Naive thymus-derived CD4-positive, alpha-beta T cell (primary cell): ENCODE data around the gene GFI1B. TPM values are rescaled to one million over a fixed set of nuclear protein-coding genes. Genes with fewer than 3 reads are reported as not detected.
A peak's percentile ranks its signal among the peaks of the same experiment; 100 is the strongest.
"Not testable (repeated sequence)": the region's sequence is repeated elsewhere in the genome, so short reads cannot be mapped to it uniquely, and the experiment has no call there.

Source experiments
- ATAC-seq: fragments of 150-1000 bp; cut with Tn5 transposase; 2 replicates; pipeline ENCODE4 v1.10.0; 2021; ENCODE audit warnings: mild to moderate bottlenecking, moderate library complexity
- CTCF ChIA-PET: fragments of 350-600 bp; sonication (Branson Sonifier 250); formaldehyde crosslinking; loops from one replicate; lab custom pipeline; 2021; ENCODE audit warnings: antibody characterized with exemption; lab: Charles Lee
- POLR2A ChIA-PET: fragments of 350-600 bp; sonication (Branson Sonifier 250); formaldehyde crosslinking; loops from one replicate; lab custom pipeline; 2021; ENCODE audit warnings: antibody characterized with exemption, inconsistent platforms; lab: Charles Lee
- DNase-seq, 9 donors: peaks; one replicate each; pipeline versions ENCODE4 v3.0.0 to v3.0.0-alpha.2; 2020 to 2022; ENCODE audit warnings: mixed read lengths in 1 of 9
- H3K27ac ChIP-seq: one replicate; pipeline ENCODE4 v1.7.0; 2013; ENCODE audit warnings: mild to moderate bottlenecking, low read depth, low read length, moderate library complexity
- H3K27me3 ChIP-seq, 2 donors: one replicate each; pipeline ENCODE4 v1.7.0; 2013; ENCODE audit warnings: low read length in 2 of 2, mild to moderate bottlenecking in 2 of 2, moderate library complexity in 2 of 2; ENCODE audit not compliant: control insufficient read depth in 2 of 2, insufficient read depth in 2 of 2
- H3K36me3 ChIP-seq, 3 experiments: 1 replicate in 2 of 3; 2 replicates in 1 of 3; pipeline ENCODE4 v1.7.0; 2013; ENCODE audit warnings: low read length in 3 of 3, mild to moderate bottlenecking in 3 of 3, moderate library complexity in 1 of 3; ENCODE audit not compliant: insufficient read depth in 3 of 3, control insufficient read depth in 2 of 3
- H3K4me1 ChIP-seq, 2 donors: one replicate each; pipeline ENCODE4 v1.7.0; 2013; ENCODE audit warnings: low read length in 2 of 2, mild to moderate bottlenecking in 2 of 2, moderate library complexity in 1 of 2; ENCODE audit not compliant: control insufficient read depth in 2 of 2, insufficient read depth in 2 of 2
- H3K4me3 ChIP-seq: 2 replicates; pipeline ENCODE4 v1.7.0; 2013; ENCODE audit warnings: mild to moderate bottlenecking, low read length
- H3K9me3 ChIP-seq, 3 experiments: 1 replicate in 2 of 3; 2 replicates in 1 of 3; pipeline ENCODE4 v1.7.0; 2013; ENCODE audit warnings: low read length in 3 of 3; ENCODE audit not compliant: control insufficient read depth in 2 of 3
- H3K27ac Mint-ChIP-seq, 9 donors: one replicate each; pipeline ENCODE4 v1.8.0; 2020 to 2022; ENCODE audit warnings: mixed read lengths in 9 of 9, mild to moderate bottlenecking in 8 of 9, moderate library complexity in 5 of 9, inconsistent platforms in 2 of 9
- H3K27me3 Mint-ChIP-seq, 5 donors: one replicate each; pipeline ENCODE4 v1.8.0; 2021 to 2022; ENCODE audit warnings: mixed read lengths in 5 of 5, mild to moderate bottlenecking in 1 of 5
- H3K36me3 Mint-ChIP-seq, 5 donors: one replicate each; pipeline ENCODE4 v1.8.0; 2020 to 2022; ENCODE audit warnings: mixed read lengths in 5 of 5, mild to moderate bottlenecking in 3 of 5, inconsistent platforms in 1 of 5
- H3K4me1 Mint-ChIP-seq, 7 donors: one replicate each; pipeline ENCODE4 v1.8.0; 2020 to 2022; ENCODE audit warnings: mixed read lengths in 7 of 7, mild to moderate bottlenecking in 3 of 7, inconsistent platforms in 1 of 7
- H3K4me3 Mint-ChIP-seq, 10 donors: one replicate each; pipeline ENCODE4 v1.8.0; 2020 to 2022; ENCODE audit warnings: mild to moderate bottlenecking in 10 of 10, mixed read lengths in 10 of 10, moderate library complexity in 6 of 10, inconsistent platforms in 2 of 10
- H3K9me3 Mint-ChIP-seq, 11 donors: one replicate each; pipeline ENCODE4 v1.8.0; 2020 to 2022; ENCODE audit warnings: mixed read lengths in 11 of 11, mild to moderate bottlenecking in 4 of 11, inconsistent platforms in 1 of 11, moderate library complexity in 1 of 11
- intact Hi-C, 2 donors: fragments of 100-400 bp; cut with micrococcal nuclease; formaldehyde crosslinking; loops; one replicate each; pipeline ENCODE4 v1.15.1; 2023
- polyA plus RNA-seq, 2 donors: library from polyadenylated mRNA; unstranded; fragments of 300-500 nt; fragmentation: Illumina TruSeq; gene quantifications; one replicate each; pipeline ENCODE4 v1.2.3, GENCODE V29; 2021
- total RNA-seq, 6 experiments: library from RNA in 5 of 6; stranded (reverse) in 5 of 6; gene quantifications; 1 replicate in 5 of 6; 2 replicates in 1 of 6; pipeline ENCODE4 v1.2.3 and lab custom pipeline; 2021 to 2026

GFI1B gene
- total and polyA plus RNA-seq, 7 experiments from 2014 or later, result 0.21 to 2.7 TPM; not detected in 5

- H3K36me3 Mint-ChIP-seq, result no peaks in the 10 kb centered on the region
- Histone ChIP-seq H3K27me3 (no peaks in the 10 kb centered on the region), H3K36me3 (no peaks in the 10 kb centered on the region), H3K4me1 (no peaks in the 10 kb centered on the region), H3K4me3 (no peak overlapping the region), H3K9me3 (no peaks in the 10 kb centered on the region), H3K27ac (no peak overlapping the region)
- no peak for ATAC-seq
- peaks cover 0 to 16% (median 0%) of the 10 kb centered on the region in 7 donors for H3K4me1 Mint-ChIP-seq
- POLR2A ChIA-PET, result no interaction called here
- intact Hi-C loops, result no loop called here
- peaks cover 21 to 55% (median 25%) of the 10 kb centered on the region in 5 donors for H3K27me3 Mint-ChIP-seq
- no peak overlapping the region for H3K4me3 Mint-ChIP-seq
- peaks cover 0 to 5% (median 0%) of the 10 kb centered on the region in 11 donors for H3K9me3 Mint-ChIP-seq
- CTCF ChIA-PET, result no interaction called here
- no peak for DNase-seq
- H3K27ac Mint-ChIP-seq, result peak overlapping the region in 1 of 9 donors; percentile 58
These were observed 8.4 kb downstream of the GFI1B start for GRCh38 chr9:132986640-132987620.

- no peaks in the 10 kb centered on the region for H3K36me3 Mint-ChIP-seq
- DNase-seq, result no peak
- CTCF ChIA-PET, result no interaction called here
- Histone ChIP-seq H3K4me1 (no peaks in the 10 kb centered on the region), H3K27ac (no peak overlapping the region), H3K36me3 (no peaks in the 10 kb centered on the region), H3K27me3 (no peaks in the 10 kb centered on the region), H3K4me3 (no peak overlapping the region), H3K9me3 (no peaks in the 10 kb centered on the region)
- no peak for ATAC-seq
- peaks cover 11 to 52% (median 29%) of the 10 kb centered on the region in 5 donors for H3K27me3 Mint-ChIP-seq
- peaks cover 0 to 22% (median 0%) of the 10 kb centered on the region in 7 donors for H3K4me1 Mint-ChIP-seq
- peaks cover 0 to 5% (median 0%) of the 10 kb centered on the region in 11 donors for H3K9me3 Mint-ChIP-seq
- intact Hi-C loops, result no loop called here
- no peak overlapping the region for H3K4me3 Mint-ChIP-seq
- H3K27ac Mint-ChIP-seq, result no peak overlapping the region
- POLR2A ChIA-PET, result no interaction called here
These were observed 9.9 kb downstream of the GFI1B start for GRCh38 chr9:132988244-132989013.

GRCh38 chr9:132989014-132989310 lies 10.5 kb downstream of the GFI1B start:
- no peaks in the 10 kb centered on the region for H3K4me1 ChIP-seq
- ATAC-seq (no peak), DNase-seq (no peak)
- Mint-ChIP-seq H3K27me3 (peaks cover 17 to 48% (median 29%) of the 10 kb centered on the region in 5 donors), H3K4me3 (no peak overlapping the region), H3K4me1 (peaks cover 0 to 25% (median 0%) of the 10 kb centered on the region in 7 donors), H3K36me3 (no peaks in the 10 kb centered on the region), H3K27ac (no peak overlapping the region), H3K9me3 (peaks cover 0 to 5% (median 0%) of the 10 kb centered on the region in 11 donors)
- H3K36me3 ChIP-seq, result no peaks in the 10 kb centered on the region
- H3K4me3 ChIP-seq, result no peak overlapping the region
- H3K9me3 ChIP-seq, result no peaks in the 10 kb centered on the region
- CTCF ChIA-PET, result no interaction called here
- H3K27ac ChIP-seq, result no peak overlapping the region
- intact Hi-C loops, result no loop called here
- POLR2A ChIA-PET, result no interaction called here
- H3K27me3 ChIP-seq, result no peaks in the 10 kb centered on the region

- peaks cover 2 to 30% (median 3%) of the 10 kb centered on the region in 7 donors for H3K4me1 Mint-ChIP-seq
- no peaks in the 10 kb centered on the region for H3K36me3 Mint-ChIP-seq
- Histone ChIP-seq H3K4me1 (no peaks in the 10 kb centered on the region), H3K9me3 (no peaks in the 10 kb centered on the region), H3K4me3 (no peak overlapping the region), H3K27ac (no peak overlapping the region), H3K27me3 (no peaks in the 10 kb centered on the region), H3K36me3 (no peaks in the 10 kb centered on the region)
- peak; percentile 8 for ATAC-seq
- peaks cover 22 to 47% (median 33%) of the 10 kb centered on the region in 5 donors for H3K27me3 Mint-ChIP-seq
- H3K9me3 Mint-ChIP-seq, result peaks cover 0 to 5% (median 0%) of the 10 kb centered on the region in 11 donors
- H3K27ac Mint-ChIP-seq, result no peak overlapping the region
- ChIA-PET CTCF (no interaction called here), POLR2A (no interaction called here)
- H3K4me3 Mint-ChIP-seq, result no peak overlapping the region
- intact Hi-C loops, result no loop called here
- no peak for DNase-seq
These were observed 11.0 kb downstream of the GFI1B start for GRCh38 chr9:132989414-132989996.

GRCh38 chr9:132989998-132990557 lies 11.6 kb downstream of the GFI1B start:
- Mint-ChIP-seq H3K27ac (peak overlapping the region in 1 of 9 donors; percentile 66), H3K27me3 (peaks cover 24 to 50% (median 36%) of the 10 kb centered on the region in 5 donors), H3K4me1 (peaks cover 4 to 33% (median 6%) of the 10 kb centered on the region in 7 donors)
- H3K27me3 ChIP-seq, H3K27ac ChIP-seq, H3K4me3 Mint-ChIP-seq, POLR2A ChIA-PET, H3K4me3 ChIP-seq, H3K9me3 ChIP-seq, CTCF ChIA-PET, H3K36me3 Mint-ChIP-seq, intact Hi-C loops, H3K9me3 Mint-ChIP-seq, H3K36me3 ChIP-seq, H3K4me1 ChIP-seq: not testable (repeated sequence)
- DNase-seq, result peak in 3 of 9 donors; percentile 20 to 36 (median 29)
- ATAC-seq, result peak; percentile 39

- peaks cover 0 to 5% (median 0%) of the 10 kb centered on the region in 11 donors for H3K9me3 Mint-ChIP-seq
- H3K4me1 Mint-ChIP-seq, result peaks cover 4 to 33% (median 6%) of the 10 kb centered on the region in 7 donors
These were observed 12.3 kb downstream of the GFI1B start for GRCh38 chr9:132990781-132991180.

More at GRCh38 chr9:132990781-132991180, 12.3 kb downstream of the GFI1B start:
- Histone ChIP-seq H3K4me3 (no peak overlapping the region), H3K27me3 (no peaks in the 10 kb centered on the region), H3K9me3 (no peaks in the 10 kb centered on the region), H3K36me3 (no peaks in the 10 kb centered on the region), H3K27ac (no peak overlapping the region), H3K4me1 (no peaks in the 10 kb centered on the region)
- Mint-ChIP-seq H3K4me3 (no peak overlapping the region), H3K27ac (peak overlapping the region in 1 of 9 donors; percentile 66), H3K27me3 (peaks cover 22 to 49% (median 34%) of the 10 kb centered on the region in 5 donors), H3K36me3 (no peaks in the 10 kb centered on the region)
- no peak for DNase-seq
- intact Hi-C loops, result no loop called here
- CTCF ChIA-PET, result interaction anchor here (0.6 kb wide), 1 partner anchor 93 kb away, joined by 4 read pairs; no protein-coding TSS in a partner anchor
- POLR2A ChIA-PET, result no interaction called here
- no peak for ATAC-seq
